Chondrocyte (in vitro differentiated cells): ENCODE data around the gene DTNBP1. TPM values are rescaled to one million over a fixed set of nuclear protein-coding genes. Genes with fewer than 3 reads are reported as not detected.

Experiments
- DNase-seq: peaks from one replicate; pipeline ENCODE4 v3.0.0; 2021; ENCODE audit warnings: mixed read lengths, low spot score
- H3K27ac Mint-ChIP-seq: one replicate; pipeline ENCODE4 v1.8.0; 2021; ENCODE audit warnings: mild to moderate bottlenecking, moderate library complexity, mixed read lengths; ENCODE audit not compliant: unreplicated experiment
- H3K27me3 Mint-ChIP-seq: 2 replicates; pipeline ENCODE4 v1.8.0; 2021; ENCODE audit warnings: low read depth, mixed read lengths
- H3K36me3 Mint-ChIP-seq: 2 replicates; pipeline ENCODE4 v1.8.0; 2021; ENCODE audit warnings: low read depth, mixed read lengths
- H3K4me1 Mint-ChIP-seq: 2 replicates; pipeline ENCODE4 v1.8.0; 2021; ENCODE audit warnings: low read depth, mild to moderate bottlenecking, mixed read lengths
- H3K4me3 Mint-ChIP-seq: one replicate; pipeline ENCODE4 v1.8.0; 2021; ENCODE audit warnings: mild to moderate bottlenecking, moderate library complexity, mixed read lengths; ENCODE audit not compliant: unreplicated experiment
- H3K9me3 Mint-ChIP-seq: 2 replicates; pipeline ENCODE4 v1.8.0; 2021; ENCODE audit warnings: low read depth, mixed read lengths
- CTCF ChIP-seq: fragments of 200-600 bp; sonication (generic); IDR thresholded peaks from 2 replicates; pipeline ENCODE4 v1.5.0; 2021; ENCODE audit warnings: antibody characterized with exemption, mild to moderate bottlenecking, moderate library complexity
- total RNA-seq: library from RNA; stranded (reverse); gene quantifications from 3 replicates; pipeline ENCODE4 v1.2.1, GENCODE V29; 2021

The DTNBP1 gene
- total RNA-seq, 1 donor from 2014 or later, result 18.0 TPM

- H3K4me3 Mint-ChIP-seq, result no peak overlapping the region
These were observed 54.4 kb downstream of the DTNBP1 start for GRCh38 chr6:15608396-15608795.

GRCh38 chr6:15607603-15608002 is 55.2 kb downstream of the DTNBP1 start:
- H3K9me3 Mint-ChIP-seq, result peaks cover 7% of the 10 kb centered on the region
- H3K36me3 Mint-ChIP-seq, result peaks cover 11% of the 10 kb centered on the region
- no peak for DNase-seq
- no peaks in the 10 kb centered on the region for H3K27me3 Mint-ChIP-seq
- H3K4me3 Mint-ChIP-seq, result no peak overlapping the region
- H3K27ac Mint-ChIP-seq, result no peak overlapping the region
- peaks cover 6% of the 10 kb centered on the region for H3K4me1 Mint-ChIP-seq
- no peak for TF ChIP-seq CTCF

More at GRCh38 chr6:15608396-15608795, 54.4 kb downstream of the DTNBP1 start:
- TF ChIP-seq CTCF, result no peak
- Mint-ChIP-seq H3K36me3 (peaks cover 13% of the 10 kb centered on the region), H3K27me3 (no peaks in the 10 kb centered on the region), H3K9me3 (peaks cover 7% of the 10 kb centered on the region), H3K27ac (no peak overlapping the region), H3K4me1 (peaks cover 6% of the 10 kb centered on the region)
- DNase-seq, result no peak

- no peak for TF ChIP-seq CTCF
- Mint-ChIP-seq H3K27ac (no peak overlapping the region), H3K4me3 (no peak overlapping the region), H3K4me1 (peaks cover 6% of the 10 kb centered on the region), H3K36me3 (peaks cover 5% of the 10 kb centered on the region), H3K27me3 (no peaks in the 10 kb centered on the region), H3K9me3 (peaks cover 4% of the 10 kb centered on the region)
- DNase-seq, result no peak
These were observed 56.5 kb downstream of the DTNBP1 start for GRCh38 chr6:15606347-15606746.

- Mint-ChIP-seq H3K4me1 (peaks cover 6% of the 10 kb centered on the region), H3K36me3 (peaks cover 9% of the 10 kb centered on the region), H3K9me3 (no peaks in the 10 kb centered on the region), H3K27me3 (no peaks in the 10 kb centered on the region), H3K27ac (no peak overlapping the region), H3K4me3 (no peak overlapping the region)
- DNase-seq, result no peak
- TF ChIP-seq CTCF, result no peak
These were observed 58.0 kb downstream of the DTNBP1 start for GRCh38 chr6:15604843-15605242.

- H3K9me3 Mint-ChIP-seq, result no peaks in the 10 kb centered on the region
- no peak for TF ChIP-seq CTCF
- H3K4me3 Mint-ChIP-seq, result no peak overlapping the region
- DNase-seq, result no peak
- H3K27me3 Mint-ChIP-seq, result no peaks in the 10 kb centered on the region
- peaks cover 9% of the 10 kb centered on the region for H3K36me3 Mint-ChIP-seq
- peaks cover 2% of the 10 kb centered on the region for H3K4me1 Mint-ChIP-seq
- H3K27ac Mint-ChIP-seq, result no peak overlapping the region
These were observed 60.7 kb downstream of the DTNBP1 start for GRCh38 chr6:15602154-15602553.
